WTC11 (cell line): ENCODE measurements around the gene PAK1IP1. TPM values are rescaled to one million over a fixed set of nuclear protein-coding genes. Genes with fewer than 3 reads are reported as not detected.

ENCODE experiments used
- ATAC-seq: fragments of 200-7000 bp; cut with Tn5 transposase; 2 replicates; pipeline ENCODE4 v1.10.0; 2021; ENCODE audit warnings: mild to moderate bottlenecking, moderate library complexity
- CTCF ChIA-PET: fragments of 300-600 bp; sonication (Branson Sonifier 250); formaldehyde crosslinking; loops from one replicate; lab custom pipeline; 2021; ENCODE audit warnings: antibody characterized with exemption; lab: Charles Lee
- POLR2A ChIA-PET: fragments of 350-600 bp; sonication (Branson Sonifier 250); formaldehyde crosslinking; loops from one replicate; lab custom pipeline; 2021; ENCODE audit warnings: antibody characterized with exemption; lab: Charles Lee
- DNase-seq: peaks from one replicate; pipeline ENCODE4 v3.0.0; 2021; ENCODE audit warnings: low spot score
- H3K27ac Mint-ChIP-seq: 2 replicates; pipeline ENCODE4 v1.8.0; 2021; ENCODE audit warnings: mixed read lengths
- H3K27me3 Mint-ChIP-seq: 2 replicates; pipeline ENCODE4 v1.8.0; 2021; ENCODE audit warnings: low read depth, mild to moderate bottlenecking, moderate library complexity, mixed read lengths
- H3K36me3 Mint-ChIP-seq: 2 replicates; pipeline ENCODE4 v1.8.0; 2021; ENCODE audit warnings: mixed read lengths
- H3K4me1 Mint-ChIP-seq: 2 replicates; pipeline ENCODE4 v1.8.0; 2022; ENCODE audit warnings: mixed read lengths
- H3K4me3 Mint-ChIP-seq: 2 replicates; pipeline ENCODE4 v1.8.0; 2021; ENCODE audit warnings: mild to moderate bottlenecking, moderate library complexity, mixed read lengths
- H3K9me3 Mint-ChIP-seq: 2 replicates; pipeline ENCODE4 v1.8.0; 2021; ENCODE audit warnings: mixed read lengths
- CBFB ChIP-seq: sonication (generic); formaldehyde crosslinking; IDR thresholded peaks from 2 replicates; pipeline ENCODE4 v1.8.1; 2022; ENCODE audit warnings: mild to moderate bottlenecking, low read depth, missing genetic modification reagents
- CREB1 ChIP-seq: sonication (generic); formaldehyde crosslinking; IDR thresholded peaks from 2 replicates; pipeline ENCODE4 v1.8.0; 2023; ENCODE audit warnings: mild to moderate bottlenecking, missing genetic modification reagents
- ESRRA ChIP-seq: sonication (generic); formaldehyde crosslinking; IDR thresholded peaks from 2 replicates; pipeline ENCODE4 v1.8.1; 2022; ENCODE audit warnings: mild to moderate bottlenecking, missing genetic modification reagents, borderline replicate concordance
- ETV6 ChIP-seq: sonication (generic); formaldehyde crosslinking; IDR thresholded peaks from 2 replicates; pipeline ENCODE4 v1.8.1; 2022; ENCODE audit warnings: mild to moderate bottlenecking, missing genetic modification reagents
- FOXK1 ChIP-seq: sonication (generic); formaldehyde crosslinking; IDR thresholded peaks from 2 replicates; pipeline ENCODE4 v1.8.0; 2022; ENCODE audit warnings: mild to moderate bottlenecking, moderate library complexity, missing genetic modification reagents
- GABPB1 ChIP-seq: sonication (generic); formaldehyde crosslinking; IDR thresholded peaks from 2 replicates; pipeline ENCODE4 v1.8.1; 2023; ENCODE audit warnings: mild to moderate bottlenecking, missing genetic modification reagents
- GTF2I ChIP-seq: fragments of 250-450 bp; sonication (Bioruptor Pico); conservative IDR thresholded peaks from 2 replicates; pipeline ENCODE4 v1.4.0; 2021; ENCODE audit warnings: mild to moderate bottlenecking
- IRF2 ChIP-seq: sonication (generic); formaldehyde crosslinking; IDR thresholded peaks from 2 replicates; pipeline ENCODE4 v1.8.0; 2022; ENCODE audit warnings: low read depth, missing genetic modification reagents, borderline replicate concordance
- NFATC4 ChIP-seq: fragments of 250-450 bp; sonication (Bioruptor Pico); IDR thresholded peaks from 2 replicates; pipeline ENCODE4 v1.9.0; 2021; ENCODE audit warnings: mild to moderate bottlenecking
- PRRX2 ChIP-seq: fragments of 250-450 bp; sonication (Bioruptor Pico); IDR thresholded peaks from 2 replicates; pipeline ENCODE4 v1.8.0; 2021; ENCODE audit warnings: mild to moderate bottlenecking
- SMAD4 ChIP-seq: sonication (generic); formaldehyde crosslinking; IDR thresholded peaks from 2 replicates; pipeline ENCODE4 v1.8.0; 2022; ENCODE audit warnings: mild to moderate bottlenecking, missing genetic modification reagents
- ZNF121 ChIP-seq: sonication (generic); formaldehyde crosslinking; IDR thresholded peaks from 2 replicates; pipeline ENCODE4 v1.8.0; 2023; ENCODE audit warnings: missing genetic modification reagents
- ZNF219 ChIP-seq: sonication (generic); formaldehyde crosslinking; IDR thresholded peaks from 2 replicates; pipeline ENCODE4 v1.8.0; 2023; ENCODE audit warnings: missing genetic modification reagents, mild to moderate bottlenecking, borderline replicate concordance
- ZNF232 ChIP-seq: sonication (generic); formaldehyde crosslinking; IDR thresholded peaks from 2 replicates; pipeline ENCODE4 v1.8.0; 2022; ENCODE audit warnings: mild to moderate bottlenecking, missing genetic modification reagents
- ZNF317 ChIP-seq: sonication (generic); formaldehyde crosslinking; IDR thresholded peaks from 2 replicates; pipeline ENCODE4 v1.8.1; 2023; ENCODE audit warnings: low read depth, mild to moderate bottlenecking, moderate library complexity, missing genetic modification reagents, borderline replicate concordance
- total RNA-seq: library from RNA; stranded (reverse); gene quantifications from 3 replicates; pipeline ENCODE4 v1.2.3, GENCODE V29; 2021
- TF ChIP-seq, protein P1 (sequence below): fragments of 250-450 bp; sonication (Bioruptor Pico); IDR thresholded peaks from 2 replicates; pipeline ENCODE4 v1.9.0; 2021; ENCODE audit warnings: mild to moderate bottlenecking
- TF ChIP-seq, protein P2 (sequence below): fragments of 200-600 bp; IDR thresholded peaks from 2 replicates; pipeline ENCODE4 v1.8.0; 2022; ENCODE audit warnings: antibody characterized with exemption
- TF ChIP-seq, protein P3 (sequence below): sonication (generic); formaldehyde crosslinking; IDR thresholded peaks from 2 replicates; pipeline ENCODE4 v1.8.1; 2023; ENCODE audit warnings: mild to moderate bottlenecking, missing genetic modification reagents, borderline replicate concordance
- TF ChIP-seq, protein P4 (sequence below): sonication (generic); formaldehyde crosslinking; IDR thresholded peaks from 2 replicates; pipeline ENCODE4 v1.8.1; 2023; ENCODE audit warnings: mild to moderate bottlenecking, moderate library complexity, missing genetic modification reagents

Gene PAK1IP1
- total RNA-seq, 1 experiment from 2014 or later: 30.4 TPM

DNA sequence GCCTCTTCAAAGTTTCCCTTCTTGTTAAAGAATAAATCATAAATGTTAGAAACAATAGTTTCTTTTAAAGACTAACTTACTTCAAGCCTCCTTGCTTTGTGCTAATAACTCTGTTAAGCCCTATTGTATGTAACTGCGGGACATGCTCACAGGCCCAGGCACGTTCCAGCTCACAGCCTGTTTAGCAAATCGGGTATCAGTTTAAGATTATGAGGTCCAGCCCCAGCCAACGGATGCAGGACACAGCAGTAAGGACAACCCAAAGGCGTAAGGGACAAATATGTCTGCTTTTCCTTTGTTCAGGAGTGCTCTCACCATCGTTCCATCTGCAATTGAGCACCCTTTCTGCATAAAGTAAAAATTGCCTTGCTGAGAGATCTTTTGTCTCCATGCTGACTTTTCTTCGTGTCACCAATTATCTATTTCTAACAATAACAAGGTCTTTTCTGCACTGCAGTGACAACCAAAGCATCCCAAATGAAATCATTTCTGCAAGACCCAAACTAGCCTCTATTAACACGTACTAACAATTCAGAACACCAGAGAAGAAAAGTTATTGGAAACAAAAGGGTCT is 1.7 kb upstream of the PAK1IP1 start:
- ATAC-seq (no peak), DNase-seq (no peak)
- H3K27ac Mint-ChIP-seq: peak overlapping the region; percentile 96
- ChIA-PET CTCF (interaction anchor here (1.0 kb wide), 1 partner anchor 67 kb away, joined by 3 read pairs; no protein-coding TSS in a partner anchor), POLR2A (no interaction called here)
- peaks cover 37% of the 10 kb centered on the region for H3K4me1 Mint-ChIP-seq
- H3K9me3 Mint-ChIP-seq: no peaks in the 10 kb centered on the region
- peaks cover 15% of the 10 kb centered on the region for H3K36me3 Mint-ChIP-seq
- H3K27me3 Mint-ChIP-seq: no peaks in the 10 kb centered on the region
- H3K4me3 Mint-ChIP-seq: peak overlapping the region; percentile 99
- 0 out of 2 replicates have a peak, but pooled peaks have one; percentile 22 for TF ChIP-seq ZNF121 (CRISPR knock-in tag)
- no peak for TF ChIP-seq GTF2I

DNA sequence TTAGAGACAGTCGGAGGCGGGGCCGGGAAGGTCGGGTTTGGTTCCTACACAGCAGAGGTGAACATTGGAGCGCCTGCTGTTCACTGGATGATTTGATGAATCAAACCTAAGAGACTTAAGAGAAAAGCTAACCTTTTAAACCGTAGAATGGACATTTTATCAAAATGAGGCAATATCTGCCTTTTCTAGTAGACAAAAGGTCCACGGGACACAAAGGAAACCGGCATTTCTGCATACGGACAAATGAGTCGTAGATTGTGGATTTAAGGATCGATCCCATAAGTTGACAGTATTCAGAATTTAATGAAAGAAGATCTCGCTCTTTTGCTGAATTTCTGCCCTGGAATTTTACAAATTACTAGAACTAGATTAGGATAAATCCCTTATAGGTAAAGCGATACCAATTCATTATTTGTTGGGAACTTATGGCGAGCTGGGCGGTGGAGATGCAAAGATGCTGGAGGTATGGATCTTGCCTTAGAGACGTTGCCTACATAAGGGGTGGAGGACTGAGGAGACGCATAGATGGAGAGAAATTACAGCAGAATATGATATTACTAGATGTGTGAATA is 400 bp downstream of the PAK1IP1 start:
- TF ChIP-seq FOXK1 (CRISPR knock-in tag): no peak
- TF ChIP-seq ZNF232: 0 out of 2 replicates have a peak, but pooled peaks have one; percentile 2
- H3K4me3 Mint-ChIP-seq: peak overlapping the region; percentile 99
- H3K36me3 Mint-ChIP-seq: peaks cover 25% of the 10 kb centered on the region
- H3K27ac Mint-ChIP-seq: peak overlapping the region; percentile 100
- DNase-seq (no peak), ATAC-seq (no peak)
- CTCF ChIA-PET: interaction anchor here (0.6 to 1.8 kb wide), 11 partner anchors 34 to 441 kb away, joined by 3 to 13 read pairs (median 4); no protein-coding TSS in a partner anchor
- H3K4me1 Mint-ChIP-seq: peaks cover 35% of the 10 kb centered on the region
- POLR2A ChIA-PET: interaction anchor here (0.5 to 2.3 kb wide), 16 partner anchors 15 to 1380 kb away, joined by 3 to 12 read pairs (median 4); partner anchors contain the start of genes MAK, TMEM14B and TMEM14C
- H3K27me3 Mint-ChIP-seq: no peaks in the 10 kb centered on the region
- H3K9me3 Mint-ChIP-seq: no peaks in the 10 kb centered on the region

DNA sequence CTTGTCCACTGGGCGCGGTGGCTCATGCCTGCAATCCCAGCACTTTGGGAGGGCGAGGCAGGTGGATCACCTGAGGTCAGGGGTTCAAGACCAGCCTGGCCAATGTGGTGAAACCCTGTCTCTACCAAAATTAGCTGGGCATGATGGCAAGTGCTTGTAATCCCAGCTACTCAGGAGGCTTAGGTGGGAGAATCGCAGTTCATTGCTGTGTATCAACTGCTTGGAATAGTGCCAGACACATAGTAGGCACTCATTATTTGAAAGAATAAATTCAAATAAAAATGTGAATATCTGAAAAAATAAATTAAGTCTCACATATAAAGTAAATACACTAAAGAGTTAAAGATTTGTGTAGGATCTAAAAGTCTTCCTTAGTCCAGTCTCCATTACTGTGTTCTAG is 1.9 kb downstream of the PAK1IP1 start:
- no peaks in the 10 kb centered on the region for H3K9me3 Mint-ChIP-seq
- CTCF ChIA-PET: no interaction called here
- peak overlapping the region; percentile 99 for H3K4me3 Mint-ChIP-seq
- DNase-seq (no peak), ATAC-seq (no peak)
- peaks cover 39% of the 10 kb centered on the region for H3K36me3 Mint-ChIP-seq
- POLR2A ChIA-PET: no interaction called here
- no peak overlapping the region; the same call in 1 of the 2 replicates for H3K27ac Mint-ChIP-seq
- peaks cover 24% of the 10 kb centered on the region for H3K4me1 Mint-ChIP-seq
- TF ChIP-seq CBFB (no peak), ETV6 (CRISPR knock-in tag) (no peak), NFATC4 (CRISPR knock-in tag) (no peak), CREB1 (CRISPR knock-in tag) (no peak), IRF2 (CRISPR knock-in tag) (no peak), ZNF317 (CRISPR knock-in tag) (no peak), ZNF219 (CRISPR knock-in tag) (no peak), SMAD4 (CRISPR knock-in tag) (no peak), GABPB1 (no peak), ESRRA (CRISPR knock-in tag) (no peak), PRRX2 (CRISPR knock-in tag) (no peak)
- TF ChIP-seq, protein P1, sequence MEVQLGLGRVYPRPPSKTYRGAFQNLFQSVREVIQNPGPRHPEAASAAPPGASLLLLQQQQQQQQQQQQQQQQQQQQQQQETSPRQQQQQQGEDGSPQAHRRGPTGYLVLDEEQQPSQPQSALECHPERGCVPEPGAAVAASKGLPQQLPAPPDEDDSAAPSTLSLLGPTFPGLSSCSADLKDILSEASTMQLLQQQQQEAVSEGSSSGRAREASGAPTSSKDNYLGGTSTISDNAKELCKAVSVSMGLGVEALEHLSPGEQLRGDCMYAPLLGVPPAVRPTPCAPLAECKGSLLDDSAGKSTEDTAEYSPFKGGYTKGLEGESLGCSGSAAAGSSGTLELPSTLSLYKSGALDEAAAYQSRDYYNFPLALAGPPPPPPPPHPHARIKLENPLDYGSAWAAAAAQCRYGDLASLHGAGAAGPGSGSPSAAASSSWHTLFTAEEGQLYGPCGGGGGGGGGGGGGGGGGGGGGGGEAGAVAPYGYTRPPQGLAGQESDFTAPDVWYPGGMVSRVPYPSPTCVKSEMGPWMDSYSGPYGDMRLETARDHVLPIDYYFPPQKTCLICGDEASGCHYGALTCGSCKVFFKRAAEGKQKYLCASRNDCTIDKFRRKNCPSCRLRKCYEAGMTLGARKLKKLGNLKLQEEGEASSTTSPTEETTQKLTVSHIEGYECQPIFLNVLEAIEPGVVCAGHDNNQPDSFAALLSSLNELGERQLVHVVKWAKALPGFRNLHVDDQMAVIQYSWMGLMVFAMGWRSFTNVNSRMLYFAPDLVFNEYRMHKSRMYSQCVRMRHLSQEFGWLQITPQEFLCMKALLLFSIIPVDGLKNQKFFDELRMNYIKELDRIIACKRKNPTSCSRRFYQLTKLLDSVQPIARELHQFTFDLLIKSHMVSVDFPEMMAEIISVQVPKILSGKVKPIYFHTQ: no peak
- TF ChIP-seq, protein P2, sequence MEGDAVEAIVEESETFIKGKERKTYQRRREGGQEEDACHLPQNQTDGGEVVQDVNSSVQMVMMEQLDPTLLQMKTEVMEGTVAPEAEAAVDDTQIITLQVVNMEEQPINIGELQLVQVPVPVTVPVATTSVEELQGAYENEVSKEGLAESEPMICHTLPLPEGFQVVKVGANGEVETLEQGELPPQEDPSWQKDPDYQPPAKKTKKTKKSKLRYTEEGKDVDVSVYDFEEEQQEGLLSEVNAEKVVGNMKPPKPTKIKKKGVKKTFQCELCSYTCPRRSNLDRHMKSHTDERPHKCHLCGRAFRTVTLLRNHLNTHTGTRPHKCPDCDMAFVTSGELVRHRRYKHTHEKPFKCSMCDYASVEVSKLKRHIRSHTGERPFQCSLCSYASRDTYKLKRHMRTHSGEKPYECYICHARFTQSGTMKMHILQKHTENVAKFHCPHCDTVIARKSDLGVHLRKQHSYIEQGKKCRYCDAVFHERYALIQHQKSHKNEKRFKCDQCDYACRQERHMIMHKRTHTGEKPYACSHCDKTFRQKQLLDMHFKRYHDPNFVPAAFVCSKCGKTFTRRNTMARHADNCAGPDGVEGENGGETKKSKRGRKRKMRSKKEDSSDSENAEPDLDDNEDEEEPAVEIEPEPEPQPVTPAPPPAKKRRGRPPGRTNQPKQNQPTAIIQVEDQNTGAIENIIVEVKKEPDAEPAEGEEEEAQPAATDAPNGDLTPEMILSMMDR: no peak
- TF ChIP-seq, protein P3, sequence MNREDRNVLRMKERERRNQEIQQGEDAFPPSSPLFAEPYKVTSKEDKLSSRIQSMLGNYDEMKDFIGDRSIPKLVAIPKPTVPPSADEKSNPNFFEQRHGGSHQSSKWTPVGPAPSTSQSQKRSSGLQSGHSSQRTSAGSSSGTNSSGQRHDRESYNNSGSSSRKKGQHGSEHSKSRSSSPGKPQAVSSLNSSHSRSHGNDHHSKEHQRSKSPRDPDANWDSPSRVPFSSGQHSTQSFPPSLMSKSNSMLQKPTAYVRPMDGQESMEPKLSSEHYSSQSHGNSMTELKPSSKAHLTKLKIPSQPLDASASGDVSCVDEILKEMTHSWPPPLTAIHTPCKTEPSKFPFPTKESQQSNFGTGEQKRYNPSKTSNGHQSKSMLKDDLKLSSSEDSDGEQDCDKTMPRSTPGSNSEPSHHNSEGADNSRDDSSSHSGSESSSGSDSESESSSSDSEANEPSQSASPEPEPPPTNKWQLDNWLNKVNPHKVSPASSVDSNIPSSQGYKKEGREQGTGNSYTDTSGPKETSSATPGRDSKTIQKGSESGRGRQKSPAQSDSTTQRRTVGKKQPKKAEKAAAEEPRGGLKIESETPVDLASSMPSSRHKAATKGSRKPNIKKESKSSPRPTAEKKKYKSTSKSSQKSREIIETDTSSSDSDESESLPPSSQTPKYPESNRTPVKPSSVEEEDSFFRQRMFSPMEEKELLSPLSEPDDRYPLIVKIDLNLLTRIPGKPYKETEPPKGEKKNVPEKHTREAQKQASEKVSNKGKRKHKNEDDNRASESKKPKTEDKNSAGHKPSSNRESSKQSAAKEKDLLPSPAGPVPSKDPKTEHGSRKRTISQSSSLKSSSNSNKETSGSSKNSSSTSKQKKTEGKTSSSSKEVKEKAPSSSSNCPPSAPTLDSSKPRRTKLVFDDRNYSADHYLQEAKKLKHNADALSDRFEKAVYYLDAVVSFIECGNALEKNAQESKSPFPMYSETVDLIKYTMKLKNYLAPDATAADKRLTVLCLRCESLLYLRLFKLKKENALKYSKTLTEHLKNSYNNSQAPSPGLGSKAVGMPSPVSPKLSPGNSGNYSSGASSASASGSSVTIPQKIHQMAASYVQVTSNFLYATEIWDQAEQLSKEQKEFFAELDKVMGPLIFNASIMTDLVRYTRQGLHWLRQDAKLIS (CRISPR knock-in tag): no peak
- TF ChIP-seq, protein P4, sequence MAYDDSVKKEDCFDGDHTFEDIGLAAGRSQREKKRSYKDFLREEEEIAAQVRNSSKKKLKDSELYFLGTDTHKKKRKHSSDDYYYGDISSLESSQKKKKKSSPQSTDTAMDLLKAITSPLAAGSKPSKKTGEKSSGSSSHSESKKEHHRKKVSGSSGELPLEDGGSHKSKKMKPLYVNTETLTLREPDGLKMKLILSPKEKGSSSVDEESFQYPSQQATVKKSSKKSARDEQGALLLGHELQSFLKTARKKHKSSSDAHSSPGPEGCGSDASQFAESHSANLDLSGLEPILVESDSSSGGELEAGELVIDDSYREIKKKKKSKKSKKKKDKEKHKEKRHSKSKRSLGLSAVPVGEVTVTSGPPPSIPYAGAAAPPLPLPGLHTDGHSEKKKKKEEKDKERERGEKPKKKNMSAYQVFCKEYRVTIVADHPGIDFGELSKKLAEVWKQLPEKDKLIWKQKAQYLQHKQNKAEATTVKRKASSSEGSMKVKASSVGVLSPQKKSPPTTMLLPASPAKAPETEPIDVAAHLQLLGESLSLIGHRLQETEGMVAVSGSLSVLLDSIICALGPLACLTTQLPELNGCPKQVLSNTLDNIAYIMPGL (CRISPR knock-in tag): no peak
- no peaks in the 10 kb centered on the region for H3K27me3 Mint-ChIP-seq
